CD8-positive, alpha-beta memory T cell (primary cell): ENCODE data around the gene CYP1A1. TPM values are rescaled to one million over a fixed set of nuclear protein-coding genes. Genes with fewer than 3 reads are reported as not detected.

ENCODE experiments used
- CTCF ChIA-PET: fragments of 350-600 bp; sonication (Branson Sonifier 250); formaldehyde crosslinking; loops from one replicate; lab custom pipeline; 2021; ENCODE audit warnings: antibody characterized with exemption; lab: Charles Lee
- POLR2A ChIA-PET: fragments of 350-600 bp; sonication (Branson Sonifier 250); formaldehyde crosslinking; loops from one replicate; lab custom pipeline; 2021; ENCODE audit warnings: antibody characterized with exemption; lab: Charles Lee
- DNase-seq, 5 donors: peaks; one replicate each; pipeline versions ENCODE4 v3.0.0 to v3.0.0-alpha.2; 2020 to 2022; ENCODE audit warnings: mixed read lengths in 1 of 5
- H3K27ac ChIP-seq: one replicate; pipeline ENCODE4 v1.7.0; 2013; ENCODE audit warnings: low read depth, mild to moderate bottlenecking, low read length, moderate library complexity
- H3K27me3 ChIP-seq: 2 replicates; pipeline ENCODE4 v1.7.0; 2013; ENCODE audit warnings: low read length, mild to moderate bottlenecking; ENCODE audit not compliant: insufficient read depth, poor library complexity, severe bottlenecking
- H3K36me3 ChIP-seq: 2 replicates; pipeline ENCODE4 v1.7.0; 2013; ENCODE audit warnings: mild to moderate bottlenecking, low read length, moderate library complexity; ENCODE audit not compliant: insufficient read depth
- H3K4me1 ChIP-seq: 2 replicates; pipeline ENCODE4 v1.7.0; 2013; ENCODE audit warnings: mild to moderate bottlenecking, low read length, moderate library complexity; ENCODE audit not compliant: insufficient read depth
- H3K4me3 ChIP-seq: 2 replicates; pipeline ENCODE4 v1.7.0; 2013; ENCODE audit warnings: mild to moderate bottlenecking, low read length
- H3K9me3 ChIP-seq: 2 replicates; pipeline ENCODE4 v1.7.0; 2013; ENCODE audit warnings: mild to moderate bottlenecking, low read length
- H3K27ac Mint-ChIP-seq, 8 donors: one replicate each; pipeline ENCODE4 v1.8.0; 2020 to 2021; ENCODE audit warnings: mixed read lengths in 8 of 8, mild to moderate bottlenecking in 6 of 8, inconsistent platforms in 3 of 8, moderate library complexity in 3 of 8
- H3K27me3 Mint-ChIP-seq, 2 donors: one replicate each; pipeline ENCODE4 v1.8.0; 2020 to 2021; ENCODE audit warnings: mixed read lengths in 2 of 2, mild to moderate bottlenecking in 1 of 2, moderate library complexity in 1 of 2
- H3K36me3 Mint-ChIP-seq, 3 donors: one replicate each; pipeline ENCODE4 v1.8.0; 2020 to 2021; ENCODE audit warnings: mixed read lengths in 3 of 3, inconsistent platforms in 1 of 3, mild to moderate bottlenecking in 1 of 3
- H3K4me1 Mint-ChIP-seq, 3 donors: one replicate each; pipeline ENCODE4 v1.8.0; 2020 to 2021; ENCODE audit warnings: mixed read lengths in 3 of 3, inconsistent platforms in 1 of 3, mild to moderate bottlenecking in 1 of 3
- H3K4me3 Mint-ChIP-seq, 7 donors: one replicate each; pipeline ENCODE4 v1.8.0; 2020 to 2021; ENCODE audit warnings: mixed read lengths in 7 of 7, mild to moderate bottlenecking in 6 of 7, moderate library complexity in 4 of 7, inconsistent platforms in 2 of 7
- H3K9me3 Mint-ChIP-seq, 5 donors: one replicate each; pipeline ENCODE4 v1.8.0; 2020 to 2022; ENCODE audit warnings: mixed read lengths in 5 of 5, mild to moderate bottlenecking in 3 of 5, moderate library complexity in 2 of 5, inconsistent platforms in 1 of 5
- polyA plus RNA-seq: library from polyadenylated mRNA; unstranded; fragments of 300-500 nt; fragmentation: Illumina TruSeq; gene quantifications from one replicate; pipeline ENCODE4 v1.2.3, GENCODE V29; 2021
- total RNA-seq, 2 experiments: library from RNA; stranded (reverse); gene quantifications; one replicate each; pipeline ENCODE4 v1.2.3, GENCODE V29; 2021

The CYP1A1 gene
- total and polyA plus RNA-seq, 3 experiments from 2014 or later, result 0.09 to 2.6 (median 2.4) TPM

DNA sequence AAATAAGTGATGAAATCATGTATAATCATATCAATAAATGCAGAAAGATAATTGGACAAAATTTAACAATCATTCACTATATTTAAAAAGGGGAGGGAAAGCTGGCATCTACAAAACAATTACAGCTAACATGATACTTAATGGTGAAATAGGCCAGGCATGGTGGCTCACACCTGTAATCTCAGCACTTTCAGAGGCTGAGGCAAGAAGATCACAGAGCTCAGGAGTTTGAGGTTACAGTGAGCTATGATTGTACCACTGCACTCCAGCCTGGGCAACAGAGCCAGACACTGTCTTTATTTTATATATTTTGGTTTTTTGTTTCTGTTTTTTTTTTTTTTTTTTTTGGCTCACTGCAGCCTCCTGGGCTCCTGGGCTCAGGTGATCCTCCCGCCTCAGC, 41.6 kb downstream of the CYP1A1 start:
- Mint-ChIP-seq H3K4me3 (no peak overlapping the region), H3K36me3 (peaks cover 8 to 30% (median 11%) of the 10 kb centered on the region in 3 donors), H3K27me3 (no peaks in the 10 kb centered on the region), H3K27ac (peak overlapping the region in 1 of 8 donors; percentile 29), H3K4me1 (peaks cover 18 to 34% (median 31%) of the 10 kb centered on the region in 3 donors), H3K9me3 (peaks cover 0 to 2% (median 0%) of the 10 kb centered on the region in 5 donors)
- DNase-seq, result no peak
- POLR2A ChIA-PET, result no interaction called here
- H3K36me3 ChIP-seq, result peaks cover 3% of the 10 kb centered on the region
- CTCF ChIA-PET, result interaction anchor here (0.6 kb wide), 1 partner anchor 84 kb away, joined by 3 read pairs; no protein-coding TSS in a partner anchor
- H3K9me3 ChIP-seq, result no peaks in the 10 kb centered on the region
- no peaks in the 10 kb centered on the region for H3K27me3 ChIP-seq
- no peak overlapping the region for H3K27ac ChIP-seq
- H3K4me3 ChIP-seq, result no peak overlapping the region
- no peaks in the 10 kb centered on the region for H3K4me1 ChIP-seq

DNA sequence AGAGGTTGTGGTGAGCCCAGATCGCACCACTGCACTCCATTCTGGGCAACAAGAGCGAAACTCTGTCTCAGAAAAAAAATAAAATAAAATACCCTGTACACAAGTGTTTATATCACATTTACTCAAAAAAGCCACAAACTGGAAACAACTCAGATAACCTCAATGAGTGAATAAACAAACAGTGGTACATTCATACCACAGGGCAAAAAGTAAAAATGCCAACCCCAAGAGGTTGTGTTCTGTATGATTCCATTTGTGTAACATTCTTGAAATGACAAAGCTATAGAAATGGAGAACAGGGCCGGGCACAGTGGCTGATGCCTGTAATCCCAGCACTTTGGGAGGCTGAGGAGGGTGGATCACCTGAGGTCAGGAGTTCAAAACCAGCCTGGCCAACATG, 42.4 kb downstream of the CYP1A1 start:
- Histone ChIP-seq H3K36me3 (peaks cover 3% of the 10 kb centered on the region), H3K9me3 (no peaks in the 10 kb centered on the region), H3K27ac (no peak overlapping the region), H3K27me3 (no peaks in the 10 kb centered on the region), H3K4me3 (no peak overlapping the region), H3K4me1 (no peaks in the 10 kb centered on the region)
- POLR2A ChIA-PET, result no interaction called here
- H3K9me3 Mint-ChIP-seq, result peaks cover 0 to 2% (median 0%) of the 10 kb centered on the region in 5 donors
- no peak for DNase-seq
- H3K4me1 Mint-ChIP-seq, result peaks cover 19 to 30% (median 28%) of the 10 kb centered on the region in 3 donors
- peaks cover 8 to 30% (median 11%) of the 10 kb centered on the region in 3 donors for H3K36me3 Mint-ChIP-seq
- H3K27me3 Mint-ChIP-seq, result no peaks in the 10 kb centered on the region
- no peak overlapping the region for H3K27ac Mint-ChIP-seq
- H3K4me3 Mint-ChIP-seq, result no peak overlapping the region
- CTCF ChIA-PET, result interaction anchor here (1.4 kb wide), 1 partner anchor 87 kb away, joined by 3 read pairs; no protein-coding TSS in a partner anchor

DNA sequence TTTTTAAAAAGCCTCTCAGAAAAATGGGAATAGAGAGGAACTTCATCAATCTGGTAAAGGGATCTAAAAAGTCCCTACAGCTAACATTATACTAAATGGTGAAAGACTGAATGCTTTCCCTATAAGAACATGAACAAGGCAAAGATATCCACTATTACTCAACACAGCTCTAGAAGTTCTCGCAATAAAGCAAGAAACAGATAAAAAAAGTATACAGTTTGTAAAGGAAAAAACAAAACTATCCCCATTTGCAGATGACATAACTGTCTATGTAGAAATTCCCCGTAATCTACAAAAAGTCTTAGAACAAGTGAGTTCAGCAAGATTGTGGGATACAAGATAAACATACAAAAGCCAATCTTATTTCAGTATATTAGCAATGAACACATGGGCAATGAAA, 44.9 kb downstream of the CYP1A1 start:
- Histone ChIP-seq H3K27ac (no peak overlapping the region), H3K36me3 (peaks cover 3% of the 10 kb centered on the region), H3K4me3 (no peak overlapping the region), H3K9me3 (no peaks in the 10 kb centered on the region), H3K4me1 (no peaks in the 10 kb centered on the region), H3K27me3 (no peaks in the 10 kb centered on the region)
- Mint-ChIP-seq H3K27ac (no peak overlapping the region), H3K4me1 (peaks cover 30 to 45% (median 37%) of the 10 kb centered on the region in 3 donors), H3K9me3 (peaks cover 0 to 2% (median 0%) of the 10 kb centered on the region in 5 donors), H3K4me3 (no peak overlapping the region), H3K27me3 (no peaks in the 10 kb centered on the region), H3K36me3 (peaks cover 8 to 27% (median 15%) of the 10 kb centered on the region in 3 donors)
- ChIA-PET CTCF (no interaction called here), POLR2A (no interaction called here)
- DNase-seq, result no peak

DNA sequence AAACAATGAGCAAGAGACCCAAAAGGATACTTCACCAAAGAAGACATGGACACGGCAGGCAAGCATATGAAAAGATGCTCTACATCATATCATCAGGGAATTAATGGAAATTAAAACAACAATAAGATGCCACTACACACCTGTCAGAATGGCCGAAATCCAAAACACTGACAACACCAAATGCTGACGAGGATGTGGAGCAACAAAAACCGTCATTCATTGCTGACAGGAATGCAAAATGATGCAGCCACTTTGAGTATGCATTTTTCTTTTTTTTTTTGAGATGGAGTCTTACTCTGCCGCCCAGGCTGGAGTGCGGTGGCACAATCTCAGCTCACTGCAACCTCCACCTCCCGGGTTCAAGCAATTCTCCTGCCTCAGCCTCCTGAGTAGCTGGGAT, 48.5 kb downstream of the CYP1A1 start:
- peak overlapping the region in 1 of 8 donors; percentile 13 for H3K27ac Mint-ChIP-seq
- ChIA-PET CTCF (no interaction called here), POLR2A (no interaction called here)
- no peak for DNase-seq
- H3K36me3 ChIP-seq, result peaks cover 24% of the 10 kb centered on the region
- H3K4me1 Mint-ChIP-seq, result peaks cover 23 to 34% (median 31%) of the 10 kb centered on the region in 3 donors
- no peak overlapping the region for H3K27ac ChIP-seq
- no peak overlapping the region for H3K4me3 Mint-ChIP-seq
- H3K27me3 Mint-ChIP-seq, result no peaks in the 10 kb centered on the region
- no peaks in the 10 kb centered on the region for H3K27me3 ChIP-seq
- H3K9me3 ChIP-seq, result no peaks in the 10 kb centered on the region
- no peak overlapping the region for H3K4me3 ChIP-seq
- H3K9me3 Mint-ChIP-seq, result no peaks in the 10 kb centered on the region
- peaks cover 4 to 34% (median 19%) of the 10 kb centered on the region in 3 donors for H3K36me3 Mint-ChIP-seq
- H3K4me1 ChIP-seq, result no peaks in the 10 kb centered on the region

DNA sequence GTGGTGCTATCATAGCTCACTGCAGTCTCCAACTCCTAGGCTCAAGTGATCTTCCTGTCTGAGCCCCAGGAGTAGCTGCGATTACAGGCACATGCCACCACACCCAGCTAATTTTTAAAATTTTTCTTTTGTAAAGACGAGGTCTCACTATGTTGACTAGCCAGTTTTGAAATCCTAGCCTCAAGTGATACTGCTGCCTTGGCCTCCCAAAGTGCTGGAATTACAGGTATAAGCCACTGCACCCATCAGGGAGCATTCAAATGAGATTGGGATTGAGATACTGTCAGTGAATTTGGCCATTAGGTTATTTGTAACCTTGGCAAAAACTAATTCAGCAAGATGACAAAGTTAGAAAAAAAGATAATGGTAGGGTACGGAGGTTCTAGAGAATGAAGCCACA, 51.2 kb downstream of the CYP1A1 start:
- CTCF ChIA-PET, result interaction anchor here (1.1 kb wide), 1 partner anchor 11 kb away, joined by 3 read pairs; no protein-coding TSS in a partner anchor
- Mint-ChIP-seq H3K36me3 (peaks cover 4 to 50% (median 28%) of the 10 kb centered on the region in 3 donors), H3K4me3 (no peak overlapping the region), H3K27me3 (no peaks in the 10 kb centered on the region), H3K4me1 (peaks cover 15 to 18% (median 16%) of the 10 kb centered on the region in 3 donors), H3K9me3 (no peaks in the 10 kb centered on the region), H3K27ac (peak overlapping the region in 2 of 8 donors; percentile 13 to 36)
- Histone ChIP-seq H3K4me1 (no peaks in the 10 kb centered on the region), H3K36me3 (peaks cover 35% of the 10 kb centered on the region), H3K27me3 (no peaks in the 10 kb centered on the region), H3K9me3 (no peaks in the 10 kb centered on the region), H3K4me3 (no peak overlapping the region), H3K27ac (no peak overlapping the region)
- no peak for DNase-seq
- POLR2A ChIA-PET, result no interaction called here

DNA sequence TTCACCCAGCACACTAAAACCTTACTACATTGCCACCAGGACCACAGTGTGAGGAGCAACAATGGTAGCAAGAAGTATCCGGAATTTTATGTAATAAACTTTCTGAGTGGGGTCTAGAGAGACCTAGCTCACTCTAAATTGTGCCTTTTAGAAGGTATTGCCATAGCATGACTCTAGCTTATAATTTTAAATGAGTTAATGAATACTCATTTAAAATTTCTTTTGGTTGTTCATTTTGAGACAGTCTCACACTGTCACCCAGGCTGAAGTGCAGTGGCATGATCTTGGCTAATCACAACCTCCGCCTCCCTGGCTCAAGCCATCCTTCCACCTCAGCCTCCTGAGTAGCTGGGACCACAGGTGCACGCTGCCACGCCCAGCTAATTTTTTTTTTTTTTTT, 55.7 kb downstream of the CYP1A1 start:
- H3K4me1 Mint-ChIP-seq, result peaks cover 8 to 29% (median 18%) of the 10 kb centered on the region in 3 donors
- CTCF ChIA-PET, result no interaction called here
- POLR2A ChIA-PET, result no interaction called here

More for the DNA sequence above, 55.7 kb downstream of the CYP1A1 start:
- no peak for DNase-seq
- Mint-ChIP-seq H3K4me3 (no peak overlapping the region), H3K27ac (no peak overlapping the region), H3K27me3 (no peaks in the 10 kb centered on the region), H3K36me3 (peaks cover 4 to 67% (median 28%) of the 10 kb centered on the region in 3 donors), H3K9me3 (no peaks in the 10 kb centered on the region)
- Histone ChIP-seq H3K4me1 (no peaks in the 10 kb centered on the region), H3K27me3 (no peaks in the 10 kb centered on the region), H3K4me3 (no peak overlapping the region), H3K9me3 (no peaks in the 10 kb centered on the region), H3K36me3 (peaks cover 32% of the 10 kb centered on the region), H3K27ac (no peak overlapping the region)

Other genes with a start within 250 kb of the CYP1A1 start
- 10 to 100 TPM; 30.1 to 31.1 TPM for gene ARID3B, start 184.3 kb downstream of the CYP1A1 start, total RNA-seq
- gene ARID3B, start 184.3 kb downstream of the CYP1A1 start, polyA plus RNA-seq, result 13.0 TPM
- gene CLK3, start 109.7 kb downstream of the CYP1A1 start, total RNA-seq, result 100 to 1,000 TPM in 1 of 2 experiments, 10 to 100 TPM in 1; 96.8 to 101 TPM
- gene CLK3, start 109.7 kb downstream of the CYP1A1 start, polyA plus RNA-seq, result 84.7 TPM
- 10 to 100 TPM; 50.9 to 52.0 TPM for gene EDC3, start 29.5 kb downstream of the CYP1A1 start, total RNA-seq
- 29.9 TPM for gene EDC3, start 29.5 kb downstream of the CYP1A1 start, polyA plus RNA-seq
- gene CYP1A2, start 23.3 kb upstream of the CYP1A1 start, total RNA-seq, result not detected
- gene CYP1A2, start 23.3 kb upstream of the CYP1A1 start, polyA plus RNA-seq, result not detected
- gene CSK, start 56.6 kb upstream of the CYP1A1 start, total RNA-seq, result 100 to 1,000 TPM; 288 to 294 TPM
- gene CSK, start 56.6 kb upstream of the CYP1A1 start, polyA plus RNA-seq, result 154 TPM
- gene LMAN1L, start 87.3 kb upstream of the CYP1A1 start, total RNA-seq, result under 1 TPM in 1 of 2 experiments, not detected in 1; 0.27 TPM
- not detected for gene LMAN1L, start 87.3 kb upstream of the CYP1A1 start, polyA plus RNA-seq
- not detected for gene CPLX3, start 101.1 kb upstream of the CYP1A1 start, total RNA-seq
- not detected for gene CPLX3, start 101.1 kb upstream of the CYP1A1 start, polyA plus RNA-seq
- 10 to 100 TPM; 53.9 to 60.1 TPM for gene ULK3, start 117.6 kb upstream of the CYP1A1 start, total RNA-seq
- gene ULK3, start 117.6 kb upstream of the CYP1A1 start, polyA plus RNA-seq, result 43.1 TPM
- 10 to 100 TPM; 82.8 to 84.2 TPM for gene SCAMP2, start 147.8 kb upstream of the CYP1A1 start, total RNA-seq
- 154 TPM for gene SCAMP2, start 147.8 kb upstream of the CYP1A1 start, polyA plus RNA-seq
- gene MPI, start 164.5 kb upstream of the CYP1A1 start, total RNA-seq, result 10 to 100 TPM; 40.4 to 43.0 TPM
- gene MPI, start 164.5 kb upstream of the CYP1A1 start, polyA plus RNA-seq, result 61.1 TPM
- 10 to 100 TPM; 45.0 to 47.7 TPM for gene FAM219B, start 181.3 kb upstream of the CYP1A1 start, total RNA-seq
- 32.3 TPM for gene FAM219B, start 181.3 kb upstream of the CYP1A1 start, polyA plus RNA-seq
- 100 to 1,000 TPM; 326 to 362 TPM for gene COX5A, start 212.5 kb upstream of the CYP1A1 start, total RNA-seq
- gene COX5A, start 212.5 kb upstream of the CYP1A1 start, polyA plus RNA-seq, result 351 TPM
- gene RPP25, start 231.2 kb upstream of the CYP1A1 start, total RNA-seq, result 1 to 10 TPM; 6.1 to 7.4 TPM
- gene RPP25, start 231.2 kb upstream of the CYP1A1 start, polyA plus RNA-seq, result 2.5 TPM